ENCODE results near the gene STK39. TPM values are rescaled to one million over a fixed set of nuclear protein-coding genes. Genes with fewer than 3 reads are reported as not detected.
"Not testable (repeated sequence)": the region's sequence is repeated elsewhere in the genome, so short reads cannot be mapped to it uniquely, and the experiment has no call there.

STK39 gene
- total RNA-seq, 1 donor from 2014 or later, result 0.50 TPM

DNA sequence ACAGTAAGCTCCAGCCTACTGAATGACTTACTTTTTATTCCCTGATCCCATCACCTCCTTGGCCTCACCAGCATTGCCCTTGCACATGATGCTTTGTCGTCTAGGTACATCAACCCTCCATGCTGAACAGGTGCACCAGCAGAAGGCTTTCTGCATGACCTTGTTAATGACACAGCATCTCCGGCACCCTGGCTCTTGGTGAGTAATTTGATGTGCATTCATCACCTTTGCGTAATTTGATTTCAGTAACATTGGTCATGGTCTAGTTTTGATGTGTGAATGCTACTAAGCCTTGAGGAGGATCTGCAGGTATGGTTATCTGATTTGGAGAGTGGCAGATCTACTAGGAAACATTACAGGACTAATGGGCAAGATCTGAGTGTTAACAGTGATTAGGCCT lies 103.6 kb downstream of the STK39 start:
- no peak for DNase-seq (ENCODE audit: low spot score)
- no peak for ATAC-seq

DNA sequence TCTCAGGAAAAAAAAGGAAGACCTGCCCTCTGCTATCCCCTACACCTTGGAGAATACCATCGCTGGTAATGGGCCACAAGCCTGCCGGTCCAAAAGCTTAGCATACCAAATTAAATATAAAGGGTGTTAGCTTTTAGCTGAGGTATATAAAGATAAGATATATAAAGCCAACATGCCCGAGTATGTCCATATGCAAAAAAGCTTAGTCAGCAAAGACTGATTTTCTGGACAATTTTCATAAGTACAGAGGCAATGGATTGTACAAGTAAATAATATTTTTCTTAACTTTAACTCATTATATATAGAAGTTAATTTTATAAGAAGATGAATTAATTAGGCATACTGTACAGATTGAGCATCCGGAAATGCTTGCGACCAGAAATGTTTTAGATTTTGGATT lies 106.5 kb downstream of the STK39 start:
- ATAC-seq, result no peak

DNA sequence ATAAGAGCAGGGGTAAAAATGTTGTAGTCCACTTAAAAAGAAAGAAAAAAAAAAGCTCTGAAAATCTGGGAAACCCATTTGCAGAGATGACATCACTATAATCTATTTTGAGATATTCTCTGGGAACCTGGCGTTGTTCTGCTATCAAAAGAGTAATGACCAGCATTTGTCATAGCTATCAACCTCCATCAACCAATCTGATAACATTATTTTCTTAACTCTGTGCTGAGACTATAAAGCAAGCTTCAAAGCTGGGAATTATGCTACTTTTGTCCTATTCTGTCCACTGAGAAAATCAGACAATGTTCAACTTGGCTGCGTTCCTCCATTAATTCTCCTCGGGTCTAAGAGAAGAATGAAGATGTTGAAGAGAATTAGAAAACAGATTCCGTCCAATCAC lies 107.5 kb downstream of the STK39 start:
- DNase-seq (ENCODE audit: low spot score) (no peak), ATAC-seq (no peak)

More for the DNA sequence above, 106.5 kb downstream of the STK39 start:
- DNase-seq (ENCODE audit: low spot score), result no peak

DNA sequence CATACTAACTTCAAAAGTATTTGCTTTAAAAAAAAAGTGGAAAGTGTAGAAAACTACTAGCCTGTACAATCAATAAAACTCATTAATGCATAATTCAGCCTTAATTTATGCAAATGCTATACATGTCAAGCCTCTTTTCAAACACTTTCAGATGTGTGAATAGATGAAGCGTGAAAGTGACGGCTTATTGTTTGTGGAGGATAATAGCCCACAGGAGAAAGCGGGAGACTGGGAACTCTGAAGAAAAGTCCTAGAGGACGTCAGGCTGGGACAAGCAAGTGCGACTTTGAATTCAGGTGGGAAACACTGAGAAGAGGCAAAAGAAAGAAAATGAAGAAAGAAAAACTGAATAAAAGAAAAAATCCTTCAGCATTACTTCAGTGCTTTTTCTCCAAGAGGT lies 108.5 kb downstream of the STK39 start:
- ATAC-seq (no peak), DNase-seq (ENCODE audit: low spot score) (no peak)

DNA sequence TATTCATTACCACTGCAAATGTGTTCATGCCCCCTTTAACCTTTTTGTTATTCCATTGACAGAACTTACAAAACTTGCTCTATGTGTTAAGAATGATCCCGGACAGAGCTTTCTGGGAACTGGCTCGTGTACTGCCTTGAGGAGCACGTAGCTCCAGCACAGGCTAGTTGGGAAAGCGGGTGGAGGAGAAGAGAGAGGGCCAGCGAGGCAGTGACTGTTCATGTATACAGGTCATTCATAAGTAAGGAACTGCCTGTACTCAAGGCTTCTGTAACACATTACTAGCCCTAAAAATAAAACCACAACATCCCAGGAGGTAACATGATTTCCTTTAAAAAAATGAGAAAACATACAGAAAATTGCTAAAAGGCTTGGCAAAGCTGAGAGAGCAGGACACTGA lies 109.0 kb downstream of the STK39 start:
- no peak for DNase-seq (ENCODE audit: low spot score)
- no peak for ATAC-seq

DNA sequence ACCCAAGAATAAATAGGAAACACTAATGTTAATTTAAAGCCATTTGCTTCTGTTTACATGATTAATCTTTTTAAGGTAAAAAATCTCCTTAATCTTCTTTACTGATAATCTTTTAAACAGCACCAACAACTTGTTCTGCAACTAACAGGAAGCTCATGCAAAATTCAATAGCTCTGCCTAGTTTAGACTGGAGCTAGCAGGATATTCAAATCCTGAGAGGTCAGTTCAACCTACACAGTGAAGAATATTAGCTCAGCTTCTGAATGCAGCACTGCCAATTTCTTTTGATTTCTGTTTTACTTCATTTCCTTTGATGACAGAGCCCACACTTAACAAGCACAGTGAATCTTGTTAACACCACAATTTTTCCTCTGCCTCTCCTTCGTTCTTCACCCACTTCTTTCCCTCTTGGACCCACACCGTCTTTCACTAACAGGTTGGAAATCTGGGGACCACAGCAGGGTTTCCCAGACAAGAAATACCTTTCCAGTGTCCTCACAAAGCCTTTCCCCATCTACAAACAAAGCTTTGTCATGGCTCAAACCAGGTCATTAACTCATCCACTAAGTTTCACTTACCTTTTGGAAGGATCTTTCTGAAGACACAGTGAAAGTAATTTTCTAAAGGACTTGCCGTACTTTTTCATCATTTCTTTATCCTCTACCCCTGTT lies 109.8 kb downstream of the STK39 start:
- ATAC-seq, result no peak
- no peak for DNase-seq (ENCODE audit: low spot score)

DNA sequence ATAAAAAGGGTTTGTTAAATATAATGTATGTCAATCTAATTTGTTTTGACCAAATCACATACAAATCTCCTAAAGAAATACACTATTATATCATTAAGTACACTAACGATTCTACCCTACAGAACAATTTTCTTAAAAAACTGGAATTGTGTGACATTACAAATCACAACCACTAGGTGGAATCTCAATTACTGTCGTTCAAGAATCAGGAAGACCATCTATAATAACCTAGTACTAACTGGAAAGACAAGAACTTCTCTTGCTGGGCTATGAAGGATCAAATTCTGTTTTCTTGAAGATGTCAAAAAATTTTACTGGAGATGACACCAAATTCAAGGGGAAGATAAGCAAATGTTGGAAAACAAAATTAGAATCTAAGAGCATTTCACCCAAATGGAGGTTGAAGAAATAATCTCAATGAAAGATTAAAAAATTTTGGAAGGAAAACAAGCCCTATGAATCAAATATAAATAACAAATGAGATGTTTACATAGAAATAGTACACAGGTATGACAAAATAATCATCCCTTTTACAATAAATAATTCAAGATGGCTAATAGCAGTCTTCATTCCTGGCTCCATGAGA lies 110.9 kb downstream of the STK39 start:
- ATAC-seq (peak; percentile 75), DNase-seq (ENCODE audit: low spot score) (no peak)

DNA sequence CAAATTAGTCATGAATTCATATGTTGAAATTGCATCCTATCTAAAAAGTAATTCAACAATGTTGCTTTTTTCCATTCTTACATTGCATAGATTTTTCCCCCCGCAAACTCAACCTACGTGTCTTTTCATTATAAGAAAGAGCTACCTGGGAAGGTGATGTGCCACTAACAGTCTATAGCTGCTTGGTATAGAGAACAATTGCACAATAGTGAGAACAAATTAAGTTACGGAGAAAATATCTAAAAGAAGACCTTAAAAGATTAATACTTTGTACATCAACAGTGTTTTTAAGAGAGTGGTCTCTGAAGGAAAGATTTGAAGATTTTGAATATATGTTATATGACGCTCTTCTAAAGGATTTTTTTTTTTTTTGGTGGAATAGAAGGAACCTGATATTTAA lies 111.8 kb downstream of the STK39 start:
- DNase-seq (ENCODE audit: low spot score) (no peak), ATAC-seq (no peak)

DNA sequence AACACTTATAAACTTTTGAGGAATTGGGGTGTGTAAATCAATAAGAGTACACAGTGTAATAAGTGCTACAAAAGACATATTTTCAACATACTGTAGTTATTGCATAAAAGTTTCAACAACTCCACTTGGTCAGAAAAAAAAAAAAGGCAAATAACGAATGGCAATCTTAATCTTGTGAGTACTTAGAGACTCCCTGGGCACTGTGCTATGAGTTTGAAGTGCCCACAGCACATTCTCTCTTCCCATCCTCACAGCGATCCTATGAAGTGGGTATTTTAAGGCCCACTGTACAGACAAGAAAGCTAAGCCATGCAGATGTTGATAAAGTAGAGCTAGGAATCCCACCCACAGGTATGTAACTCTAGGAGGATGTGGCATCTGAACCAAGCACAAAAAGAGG lies 112.3 kb downstream of the STK39 start:
- no peak for ATAC-seq
- no peak for DNase-seq (ENCODE audit: low spot score)

DNA sequence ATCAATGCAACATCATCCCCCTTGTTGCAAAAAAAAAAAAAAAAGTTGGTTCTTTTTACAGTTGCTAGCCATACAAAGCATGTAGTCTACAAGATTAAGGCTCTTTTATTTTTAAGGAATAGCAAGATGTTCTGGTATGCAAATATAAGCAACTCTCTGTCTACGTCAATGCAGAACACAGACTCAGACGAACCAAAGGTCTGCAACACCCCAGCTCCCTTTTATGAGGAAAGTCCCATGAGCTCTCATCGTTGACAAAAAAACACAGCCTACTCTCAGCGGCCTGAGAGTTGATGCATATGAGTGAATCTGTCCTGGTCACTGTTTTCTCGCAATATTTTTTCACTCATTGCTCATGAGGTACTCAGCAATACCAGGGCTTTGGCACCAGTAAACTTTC lies 112.9 kb downstream of the STK39 start:
- no peak for DNase-seq (ENCODE audit: low spot score)
- no peak for ATAC-seq

DNA sequence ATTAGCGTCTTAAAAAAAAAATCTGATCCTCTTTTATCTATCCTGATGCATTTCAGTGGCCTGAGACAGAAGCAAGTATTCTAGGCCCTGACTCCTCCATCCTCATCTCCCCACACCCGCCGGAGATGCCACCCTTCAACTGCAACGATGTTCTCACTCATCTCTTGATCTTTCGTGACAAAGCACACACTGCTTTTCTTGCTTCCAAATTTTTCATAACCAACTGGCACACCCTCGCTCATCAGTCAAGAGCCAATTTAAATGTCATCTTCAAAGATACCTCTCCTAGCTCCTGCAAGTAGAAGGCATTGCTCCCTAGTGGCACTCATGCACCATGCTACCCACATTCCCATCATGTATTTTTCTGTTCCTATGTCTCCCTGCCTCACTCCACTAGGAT lies 115.0 kb downstream of the STK39 start:
- DNase-seq (ENCODE audit: low spot score) (no peak), ATAC-seq (no peak)

DNA sequence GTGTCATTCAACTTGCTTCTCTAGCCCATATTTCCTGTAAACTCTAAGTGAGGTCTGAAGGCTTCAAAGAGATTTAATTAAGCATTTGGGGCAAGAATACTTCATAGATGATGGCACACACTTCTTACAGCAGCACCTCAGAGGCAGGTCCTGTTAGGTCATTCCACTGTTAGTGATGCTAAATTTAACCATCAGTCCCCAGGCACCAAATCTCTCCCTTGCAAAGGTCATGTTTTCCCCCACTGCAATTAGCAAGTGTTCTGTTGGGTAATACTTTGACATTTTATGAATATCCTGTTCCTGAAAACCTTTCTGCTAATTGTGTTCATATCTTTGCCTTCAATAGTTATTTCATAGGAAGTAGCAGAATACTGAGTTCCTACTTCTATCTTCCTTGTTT lies 117.0 kb downstream of the STK39 start:
- no peak for DNase-seq (ENCODE audit: low spot score)
- ATAC-seq, result no peak

DNA sequence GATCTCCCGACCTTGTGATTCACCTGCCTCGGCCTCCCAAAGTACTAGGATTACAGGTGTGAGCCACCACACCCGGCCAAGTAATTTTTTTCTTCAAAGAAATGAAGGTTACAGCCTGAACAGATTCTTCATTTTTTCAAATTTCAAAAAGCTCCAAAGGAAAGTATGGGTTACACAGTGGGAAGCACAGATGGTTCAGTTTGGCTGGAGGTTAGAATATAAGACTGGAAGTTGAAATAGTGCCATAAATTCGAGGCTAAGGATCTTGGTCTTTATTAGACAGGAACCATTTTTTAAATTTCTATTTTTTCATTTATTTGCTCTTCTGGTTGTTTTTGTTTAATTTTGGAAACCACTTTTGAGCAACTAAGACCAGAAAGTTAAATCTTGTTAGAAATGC lies 120.0 kb downstream of the STK39 start:
- ATAC-seq, result no peak
- no peak for DNase-seq (ENCODE audit: low spot score)

DNA sequence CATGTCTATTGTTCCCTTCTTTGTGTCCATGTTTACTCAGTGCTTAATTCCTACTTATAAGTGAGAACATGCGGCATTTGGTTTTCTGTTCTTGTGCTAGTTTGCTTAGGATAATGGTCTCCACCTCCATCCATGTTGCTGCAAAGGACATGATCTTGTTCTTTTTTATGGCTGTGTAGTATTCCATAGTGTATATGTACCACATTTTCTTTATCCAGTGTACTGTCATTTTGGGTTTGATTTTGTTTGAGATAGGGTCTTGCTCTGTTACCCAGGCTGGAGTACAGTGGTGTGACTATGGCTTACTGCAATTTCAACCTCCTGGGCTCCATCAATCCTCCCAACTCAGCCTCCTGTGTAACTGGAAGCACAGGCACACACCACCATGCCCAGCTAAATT lies 125.2 kb downstream of the STK39 start:
- DNase-seq (ENCODE audit: low spot score); ATAC-seq: not testable (repeated sequence)

DNA sequence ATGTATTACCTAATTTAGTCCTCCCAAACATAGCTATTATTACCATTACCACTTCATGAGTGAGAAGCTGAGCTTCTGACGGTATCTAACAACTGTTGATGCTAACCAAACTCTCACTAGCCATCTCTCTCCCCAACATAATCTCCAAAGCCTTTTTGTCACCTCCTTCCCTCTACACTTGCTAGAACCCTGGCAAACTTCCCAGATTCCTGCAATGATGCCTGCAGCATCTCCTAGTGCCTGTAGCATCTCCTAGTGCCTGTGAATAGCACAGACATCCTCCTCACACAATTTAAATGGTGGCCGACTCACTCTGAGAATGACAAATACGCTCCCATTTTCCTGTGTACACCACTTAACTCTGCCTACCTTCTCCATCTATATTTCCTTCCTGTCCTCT lies 126.7 kb downstream of the STK39 start:
- DNase-seq (ENCODE audit: low spot score), result no peak
- ATAC-seq, result no peak

DNA sequence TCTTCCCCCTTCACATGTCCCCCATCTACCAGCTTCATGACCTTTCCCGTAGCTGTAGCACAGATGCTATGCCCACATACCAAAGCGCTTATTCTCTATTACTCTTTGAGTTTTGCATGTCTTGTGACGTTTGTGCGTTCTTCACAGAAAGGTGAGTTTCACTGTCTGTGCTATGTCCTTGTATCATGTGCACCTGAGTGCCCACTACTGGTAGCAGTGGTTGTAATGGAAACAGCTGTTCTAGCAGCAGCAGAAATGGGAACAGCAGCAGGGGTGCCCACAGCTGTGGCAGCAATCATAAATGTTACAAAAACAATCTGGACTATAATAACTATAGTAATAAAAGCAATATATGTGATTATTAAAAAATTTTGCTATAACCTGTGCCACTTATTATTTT lies 127.1 kb downstream of the STK39 start:
- no peak for ATAC-seq

DNA sequence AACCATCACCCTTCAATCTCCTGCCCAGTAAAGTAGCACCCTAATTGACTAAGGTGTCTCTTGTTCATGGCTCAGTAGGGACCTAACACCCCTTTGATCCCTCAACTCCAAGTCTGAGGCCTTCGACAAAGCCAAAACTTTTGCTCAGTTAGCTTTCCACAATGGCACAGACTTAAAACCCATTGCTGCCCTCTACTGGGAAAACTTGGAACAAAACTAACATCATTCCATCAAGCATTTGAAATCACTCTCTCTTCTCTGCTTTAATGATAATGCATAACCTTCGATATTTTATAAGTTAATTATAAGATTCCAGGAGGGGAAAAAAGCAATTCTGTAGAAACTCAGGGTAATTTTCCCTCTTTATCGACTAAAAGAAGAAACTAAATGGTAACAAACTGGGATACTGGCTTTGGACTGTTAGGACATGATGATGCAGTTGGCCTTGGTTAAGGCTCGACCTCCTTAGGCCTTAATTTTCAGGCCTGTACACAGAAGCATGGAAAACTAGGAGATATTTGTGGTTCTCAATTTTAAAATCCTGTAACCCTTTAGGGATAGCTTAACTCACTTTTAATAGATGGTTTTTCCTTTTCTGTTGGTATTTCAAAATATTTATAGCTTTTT lies 127.8 kb downstream of the STK39 start:
- DNase-seq (ENCODE audit: low spot score) (no peak), ATAC-seq (peak; percentile 82)

More for the DNA sequence above, 127.1 kb downstream of the STK39 start:
- no peak for DNase-seq (ENCODE audit: low spot score)

DNA sequence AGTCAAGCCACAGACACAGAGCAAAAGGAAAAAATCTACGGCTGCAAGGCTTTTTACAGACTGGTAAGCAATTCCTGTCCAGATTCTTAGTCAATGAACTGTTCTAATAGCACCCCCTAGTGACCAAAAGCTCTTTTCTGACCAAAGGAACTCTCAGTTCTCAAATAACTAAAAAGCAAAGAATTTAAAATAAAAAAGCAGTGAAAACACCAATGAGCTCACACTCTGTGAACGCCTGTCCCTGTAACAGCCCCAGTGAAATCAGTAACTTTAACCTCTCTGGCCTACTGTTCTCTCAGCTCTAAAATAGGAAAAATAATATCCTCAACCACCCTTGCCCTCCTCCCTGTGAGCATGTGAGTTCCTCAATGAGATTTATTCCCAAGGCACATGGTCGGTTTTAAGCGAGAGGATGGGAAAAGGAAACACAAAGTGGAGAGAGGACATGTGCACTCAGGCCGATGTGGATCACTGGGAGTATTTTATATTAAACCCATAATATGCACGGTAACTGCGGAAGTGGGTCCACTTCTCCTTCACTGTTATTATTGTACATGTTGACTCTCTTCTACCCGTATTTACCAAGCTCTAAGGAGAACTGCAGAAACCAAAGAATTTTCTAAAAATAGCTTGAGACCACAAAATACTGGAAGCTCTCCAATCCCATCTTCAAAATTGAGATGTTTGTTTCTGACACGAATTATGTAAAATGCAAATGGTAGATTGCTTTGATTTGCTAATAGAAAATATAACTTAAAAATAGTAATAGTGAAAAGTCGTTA lies 128.5 kb downstream of the STK39 start:
- peak; percentile 89 for ATAC-seq

DNA sequence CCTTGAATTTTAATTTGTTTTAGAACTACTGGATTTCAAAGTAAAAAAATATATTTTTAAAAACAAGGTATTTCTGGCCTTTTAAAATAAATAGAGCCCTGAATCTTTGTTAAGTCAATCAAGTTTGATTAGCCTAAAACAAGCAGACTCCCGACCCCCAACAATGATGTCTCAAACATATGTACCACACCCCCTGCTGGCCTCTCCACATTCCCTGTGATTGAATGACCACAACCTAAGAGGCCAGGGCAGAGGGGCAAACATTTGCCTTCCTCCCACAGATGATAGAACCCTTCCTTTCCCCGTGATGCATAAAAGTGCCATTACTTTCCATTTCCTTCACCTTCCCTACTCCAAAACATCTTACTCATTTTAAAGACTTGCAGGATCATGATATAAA lies 130.9 kb downstream of the STK39 start:
- ATAC-seq (no peak), DNase-seq (ENCODE audit: low spot score) (no peak)

More for the DNA sequence above, 128.5 kb downstream of the STK39 start:
- no peak for DNase-seq (ENCODE audit: low spot score)

DNA sequence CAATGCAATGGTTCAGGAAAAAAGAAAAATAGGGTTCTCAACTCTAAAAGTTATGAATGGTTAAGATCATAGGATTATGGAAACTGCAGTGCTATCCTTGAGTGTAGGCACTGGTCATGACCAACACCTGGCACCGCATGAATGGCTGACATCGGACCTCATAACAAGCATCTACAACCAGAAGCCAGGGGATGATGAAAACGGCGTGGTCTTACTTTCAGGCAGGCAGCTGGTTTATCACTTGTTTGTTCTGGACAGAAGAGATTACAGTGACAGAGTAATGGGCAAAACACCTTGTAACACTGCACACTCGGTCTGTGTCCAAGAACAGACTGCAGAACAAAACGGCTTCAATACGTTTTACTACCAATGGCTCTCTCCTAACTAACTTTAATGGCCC lies 132.8 kb downstream of the STK39 start:
- DNase-seq (ENCODE audit: low spot score) (no peak), ATAC-seq (no peak)

DNA sequence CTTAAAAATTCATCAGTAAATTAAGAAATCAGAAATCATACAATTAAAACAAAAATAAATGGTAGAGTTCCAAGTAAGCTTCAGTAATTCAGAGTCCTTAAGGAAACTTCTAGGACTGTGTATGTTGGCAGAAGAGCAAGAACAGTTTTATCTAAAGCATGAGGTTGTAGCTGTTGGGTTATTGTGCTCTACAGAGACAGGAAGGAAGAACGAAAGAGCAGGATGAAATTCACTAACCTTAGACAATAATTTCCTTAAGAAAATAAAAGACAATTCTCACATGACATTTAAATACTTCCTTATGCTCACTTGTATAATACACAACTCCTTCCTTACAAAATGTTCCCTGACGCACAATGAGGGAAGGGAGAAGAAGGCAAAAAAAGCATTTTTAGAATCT lies 133.4 kb downstream of the STK39 start:
- ATAC-seq, result peak; percentile 19

DNA sequence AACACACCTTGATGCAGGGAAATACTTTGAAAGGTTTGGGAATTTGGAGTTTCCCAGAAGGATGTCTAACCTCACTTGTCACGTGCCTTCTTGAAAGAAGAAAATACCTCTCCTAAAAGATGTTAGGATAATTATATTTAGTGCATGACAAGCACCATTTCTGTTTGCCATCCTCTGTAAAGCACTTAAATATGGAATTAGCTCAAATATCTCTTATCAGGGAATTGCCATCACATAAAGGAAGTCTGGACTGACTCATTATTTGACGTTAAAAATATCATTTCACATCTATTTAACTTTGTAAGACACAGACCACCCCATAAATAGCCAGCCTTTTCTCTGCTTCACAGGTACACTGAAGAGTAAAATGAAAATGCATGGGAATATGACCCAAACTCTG lies 140.1 kb downstream of the STK39 start:
- no peak for ATAC-seq

More for the DNA sequence above, 133.4 kb downstream of the STK39 start:
- no peak for DNase-seq (ENCODE audit: low spot score)

More for the DNA sequence above, 140.1 kb downstream of the STK39 start:
- no peak for DNase-seq (ENCODE audit: low spot score)
